GM23338 (cell line): Measurements from ENCODE around the gene HOXD8. TPM values are rescaled to one million over a fixed set of nuclear protein-coding genes. Genes with fewer than 3 reads are reported as not detected.

Experiments
- ATAC-seq: fragments of 200-7000 bp; cut with Tn5 transposase; 3 replicates; pipeline ENCODE4 v1.9.1; 2020
- DNase-seq: peaks from one replicate; pipeline ENCODE4 v3.0.0-alpha.2; 2015; ENCODE audit warnings: low spot score
- H2AFZ ChIP-seq: fragments of 200-600 bp; sonication (generic); 2 replicates; pipeline ENCODE4 v1.8.0; 2016; ENCODE audit warnings: antibody characterized with exemption, mild to moderate bottlenecking, moderate library complexity
- H3F3A ChIP-seq: fragments of 200-600 bp; sonication (generic); replicated peaks from 2 replicates; pipeline ENCODE4 v1.8.0; 2017; ENCODE audit warnings: antibody characterized with exemption, mixed run types, low read depth
- H3K27ac ChIP-seq: fragments of 200-600 bp; sonication (generic); 2 replicates; pipeline ENCODE4 v1.6.1; 2016; ENCODE audit warnings: low read depth
- H3K27me3 ChIP-seq: fragments of 200-600 bp; sonication (generic); 2 replicates; pipeline ENCODE4 v1.8.0; 2016; ENCODE audit warnings: mild to moderate bottlenecking, mixed run types, moderate library complexity; ENCODE audit not compliant: insufficient read depth
- H3K36me3 ChIP-seq: fragments of 200-600 bp; sonication (generic); 2 replicates; pipeline ENCODE4 v1.8.0; 2016; ENCODE audit warnings: mild to moderate bottlenecking; ENCODE audit not compliant: insufficient read depth
- H3K4me1 ChIP-seq: fragments of 200-600 bp; sonication (generic); 2 replicates; pipeline ENCODE4 v1.8.0; 2016; ENCODE audit warnings: mild to moderate bottlenecking, moderate library complexity; ENCODE audit not compliant: insufficient read depth
- H3K4me2 ChIP-seq: fragments of 200-600 bp; sonication (generic); 2 replicates; pipeline ENCODE4 v1.7.1; 2017; ENCODE audit warnings: mixed run types
- H3K4me3 ChIP-seq: fragments of 200-600 bp; sonication (generic); 2 replicates; pipeline ENCODE4 v1.6.1; 2016; ENCODE audit warnings: mixed run types
- H3K79me2 ChIP-seq: fragments of 200-600 bp; sonication (generic); replicated peaks from 2 replicates; pipeline ENCODE4 v1.8.0; 2017; ENCODE audit warnings: mild to moderate bottlenecking; ENCODE audit not compliant: insufficient read depth
- H3K9me2 ChIP-seq: fragments of 200-600 bp; sonication (generic); 2 replicates; pipeline ENCODE4 v1.8.0; 2017; ENCODE audit not compliant: insufficient read depth
- H4K20me1 ChIP-seq: fragments of 200-600 bp; sonication (generic); replicated peaks from 2 replicates; pipeline ENCODE4 v1.8.0; 2017; ENCODE audit warnings: mild to moderate bottlenecking; ENCODE audit not compliant: insufficient read depth
- H3K27ac Mint-ChIP-seq: 2 replicates; pipeline ENCODE4 v1.8.0; 2020; ENCODE audit warnings: inconsistent platforms, mild to moderate bottlenecking, moderate library complexity, mixed read lengths
- H3K27me3 Mint-ChIP-seq: 3 replicates; pipeline ENCODE4 v1.8.0; 2022; ENCODE audit warnings: low read depth, mild to moderate bottlenecking, moderate library complexity, mixed read lengths, inconsistent platforms; ENCODE audit not compliant: insufficient read depth, poor library complexity
- H3K36me3 Mint-ChIP-seq: 3 replicates; pipeline ENCODE4 v1.8.0; 2021; ENCODE audit warnings: low read depth, mild to moderate bottlenecking, inconsistent platforms, moderate library complexity, mixed read lengths
- H3K4me1 Mint-ChIP-seq: 3 replicates; pipeline ENCODE4 v1.8.0; 2020; ENCODE audit warnings: mild to moderate bottlenecking, inconsistent platforms, mixed read lengths
- H3K4me3 Mint-ChIP-seq: 3 replicates; pipeline ENCODE4 v1.8.0; 2021; ENCODE audit warnings: moderate library complexity, mild to moderate bottlenecking, inconsistent platforms, mixed read lengths
- H3K9me3 Mint-ChIP-seq: 3 replicates; pipeline ENCODE4 v1.8.0; 2020; ENCODE audit warnings: moderate library complexity, mild to moderate bottlenecking, inconsistent platforms, mixed read lengths
- CREB1 ChIP-seq: fragments of 250-450 bp; sonication (Bioruptor Pico); IDR thresholded peaks from 2 replicates; pipeline ENCODE4 v1.5.0; 2020; ENCODE audit warnings: low read depth, mild to moderate bottlenecking, moderate library complexity
- EZH2 ChIP-seq: fragments of 200-600 bp; sonication (generic); IDR thresholded peaks from one replicate; pipeline ENCODE4 v1.8.0; 2017; ENCODE audit warnings: antibody characterized with exemption, mild to moderate bottlenecking, low read depth; ENCODE audit not compliant: unreplicated experiment
- EZH2phosphoT487 ChIP-seq: fragments of 200-600 bp; sonication (generic); IDR thresholded peaks from one replicate; pipeline ENCODE4 v1.8.1; 2018; ENCODE audit warnings: antibody characterized with exemption; ENCODE audit not compliant: unreplicated experiment
- JUNB ChIP-seq: IDR thresholded peaks from one replicate; pipeline ENCODE4 v1.6.1; 2016; ENCODE audit warnings: antibody characterized with exemption; ENCODE audit not compliant: unreplicated experiment
- NANOG ChIP-seq: IDR thresholded peaks from 2 replicates; pipeline ENCODE4 v1.6.1; 2016; ENCODE audit warnings: antibody characterized with exemption, borderline replicate concordance
- POLR2AphosphoS5 ChIP-seq: IDR thresholded peaks from 2 replicates; pipeline ENCODE4 v1.6.1; 2016; ENCODE audit warnings: antibody characterized with exemption, low read depth
- STAT1 ChIP-seq: IDR thresholded peaks from one replicate; pipeline ENCODE4 v1.6.1; 2016; ENCODE audit warnings: antibody characterized with exemption; ENCODE audit not compliant: unreplicated experiment
- ZNF114 ChIP-seq: fragments of 250-450 bp; sonication (Bioruptor Pico); IDR thresholded peaks from 2 replicates; pipeline ENCODE4 v1.5.0; 2020; ENCODE audit warnings: mild to moderate bottlenecking, moderate library complexity
- ZNF331 ChIP-seq: fragments of 250-450 bp; sonication (Bioruptor Pico); IDR thresholded peaks from 2 replicates; pipeline ENCODE4 v1.5.0; 2020; ENCODE audit warnings: low read depth, mild to moderate bottlenecking, moderate library complexity
- polyA plus RNA-seq: library from polyadenylated mRNA; unstranded; fragments of >200 nt; fragmentation: Nextera tagmentation; extraction: Ambion mirVana; gene quantifications from 2 replicates; pipeline ENCODE4 v1.2.1, GENCODE V29; 2016
- total RNA-seq: library from RNA; depleted of rRNA; stranded (reverse); fragments of >200 nt; shearing (Covaris generic); gene quantifications from 2 replicates; pipeline ENCODE4 v1.2.3, GENCODE V29; 2014
- TF ChIP-seq, protein P1 (sequence below): IDR thresholded peaks from 2 replicates; pipeline ENCODE4 v1.6.1; 2016; ENCODE audit warnings: antibody characterized with exemption
- TF ChIP-seq, protein P2 (sequence below): fragments of 250-450 bp; sonication (Bioruptor Pico); IDR thresholded peaks from 2 replicates; pipeline ENCODE4 v1.5.0; 2020; ENCODE audit warnings: mild to moderate bottlenecking, moderate library complexity
- TF ChIP-seq, protein P3 (sequence below): IDR thresholded peaks from one replicate; pipeline ENCODE4 v1.6.1; 2018; ENCODE audit warnings: antibody characterized with exemption; ENCODE audit not compliant: unreplicated experiment
- TF ChIP-seq, protein P4 (sequence below), 2 experiments: fragments of 200-600 bp in 1 of 2; sonication (generic) in 1 of 2; conservative IDR thresholded peaks; 2 replicates each; pipeline versions ENCODE4 v1.5.1 to v1.6.1; 2016 to 2017; ENCODE audit warnings: antibody characterized with exemption in 2 of 2, low read depth in 2 of 2, mild to moderate bottlenecking in 2 of 2, moderate library complexity in 1 of 2

HOXD8 gene
- total and polyA plus RNA-seq, 2 experiments from 2014 or later, result not detected

DNA sequence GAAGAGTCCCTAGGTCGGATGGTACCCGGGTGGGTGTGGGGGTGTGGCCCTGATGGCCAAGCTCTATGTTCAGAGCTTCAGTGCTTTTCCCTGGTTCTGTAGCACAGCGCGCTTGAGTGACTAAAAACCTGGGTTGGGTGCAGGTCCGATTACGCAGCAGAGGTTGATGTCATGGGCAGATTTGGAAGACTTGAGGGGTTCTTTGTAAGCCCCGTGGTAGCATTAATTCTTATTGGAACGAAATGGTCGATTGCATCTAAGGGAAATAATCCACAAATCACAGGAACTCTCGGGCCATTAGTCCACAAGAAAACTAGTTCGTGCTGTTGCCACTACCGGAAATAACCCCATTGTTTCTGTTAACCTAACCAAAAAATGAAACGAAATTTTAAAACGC is 9.0 kb downstream of the HOXD8 start:
- Histone ChIP-seq H3F3A (peaks cover 44% of the 10 kb centered on the region), H3K9me2 (no peaks in the 10 kb centered on the region), H3K36me3 (no peaks in the 10 kb centered on the region), H3K4me3 (no peak overlapping the region), H3K79me2 (no peaks in the 10 kb centered on the region), H3K4me2 (no peak overlapping the region), H3K27ac (no peak overlapping the region), H3K27me3 (peaks cover 100% of the 10 kb centered on the region), H3K4me1 (peaks cover 37% of the 10 kb centered on the region), H4K20me1 (peaks cover 52% of the 10 kb centered on the region), H2AFZ (no peak overlapping the region)
- Mint-ChIP-seq H3K9me3 (peaks cover 3% of the 10 kb centered on the region; the same call in 1 of the 3 replicates), H3K27ac (no peak overlapping the region), H3K4me1 (peaks cover 22% of the 10 kb centered on the region), H3K36me3 (no peaks in the 10 kb centered on the region; the same call in 2 of the 3 replicates), H3K4me3 (no peak overlapping the region), H3K27me3 (peaks cover 98% of the 10 kb centered on the region)
- ATAC-seq (no peak), DNase-seq (no peak)
- TF ChIP-seq ZNF114 (no peak), EZH2phosphoT487 (no peak), NANOG (no peak), POLR2AphosphoS5 (no peak), CREB1 (CRISPR knock-in tag) (no peak), STAT1 (no peak), ZNF331 (CRISPR knock-in tag) (no peak), JUNB (no peak), EZH2 (no peak)
- TF ChIP-seq, protein P1, sequence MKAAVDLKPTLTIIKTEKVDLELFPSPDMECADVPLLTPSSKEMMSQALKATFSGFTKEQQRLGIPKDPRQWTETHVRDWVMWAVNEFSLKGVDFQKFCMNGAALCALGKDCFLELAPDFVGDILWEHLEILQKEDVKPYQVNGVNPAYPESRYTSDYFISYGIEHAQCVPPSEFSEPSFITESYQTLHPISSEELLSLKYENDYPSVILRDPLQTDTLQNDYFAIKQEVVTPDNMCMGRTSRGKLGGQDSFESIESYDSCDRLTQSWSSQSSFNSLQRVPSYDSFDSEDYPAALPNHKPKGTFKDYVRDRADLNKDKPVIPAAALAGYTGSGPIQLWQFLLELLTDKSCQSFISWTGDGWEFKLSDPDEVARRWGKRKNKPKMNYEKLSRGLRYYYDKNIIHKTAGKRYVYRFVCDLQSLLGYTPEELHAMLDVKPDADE, result no peak
- TF ChIP-seq, protein P2, sequence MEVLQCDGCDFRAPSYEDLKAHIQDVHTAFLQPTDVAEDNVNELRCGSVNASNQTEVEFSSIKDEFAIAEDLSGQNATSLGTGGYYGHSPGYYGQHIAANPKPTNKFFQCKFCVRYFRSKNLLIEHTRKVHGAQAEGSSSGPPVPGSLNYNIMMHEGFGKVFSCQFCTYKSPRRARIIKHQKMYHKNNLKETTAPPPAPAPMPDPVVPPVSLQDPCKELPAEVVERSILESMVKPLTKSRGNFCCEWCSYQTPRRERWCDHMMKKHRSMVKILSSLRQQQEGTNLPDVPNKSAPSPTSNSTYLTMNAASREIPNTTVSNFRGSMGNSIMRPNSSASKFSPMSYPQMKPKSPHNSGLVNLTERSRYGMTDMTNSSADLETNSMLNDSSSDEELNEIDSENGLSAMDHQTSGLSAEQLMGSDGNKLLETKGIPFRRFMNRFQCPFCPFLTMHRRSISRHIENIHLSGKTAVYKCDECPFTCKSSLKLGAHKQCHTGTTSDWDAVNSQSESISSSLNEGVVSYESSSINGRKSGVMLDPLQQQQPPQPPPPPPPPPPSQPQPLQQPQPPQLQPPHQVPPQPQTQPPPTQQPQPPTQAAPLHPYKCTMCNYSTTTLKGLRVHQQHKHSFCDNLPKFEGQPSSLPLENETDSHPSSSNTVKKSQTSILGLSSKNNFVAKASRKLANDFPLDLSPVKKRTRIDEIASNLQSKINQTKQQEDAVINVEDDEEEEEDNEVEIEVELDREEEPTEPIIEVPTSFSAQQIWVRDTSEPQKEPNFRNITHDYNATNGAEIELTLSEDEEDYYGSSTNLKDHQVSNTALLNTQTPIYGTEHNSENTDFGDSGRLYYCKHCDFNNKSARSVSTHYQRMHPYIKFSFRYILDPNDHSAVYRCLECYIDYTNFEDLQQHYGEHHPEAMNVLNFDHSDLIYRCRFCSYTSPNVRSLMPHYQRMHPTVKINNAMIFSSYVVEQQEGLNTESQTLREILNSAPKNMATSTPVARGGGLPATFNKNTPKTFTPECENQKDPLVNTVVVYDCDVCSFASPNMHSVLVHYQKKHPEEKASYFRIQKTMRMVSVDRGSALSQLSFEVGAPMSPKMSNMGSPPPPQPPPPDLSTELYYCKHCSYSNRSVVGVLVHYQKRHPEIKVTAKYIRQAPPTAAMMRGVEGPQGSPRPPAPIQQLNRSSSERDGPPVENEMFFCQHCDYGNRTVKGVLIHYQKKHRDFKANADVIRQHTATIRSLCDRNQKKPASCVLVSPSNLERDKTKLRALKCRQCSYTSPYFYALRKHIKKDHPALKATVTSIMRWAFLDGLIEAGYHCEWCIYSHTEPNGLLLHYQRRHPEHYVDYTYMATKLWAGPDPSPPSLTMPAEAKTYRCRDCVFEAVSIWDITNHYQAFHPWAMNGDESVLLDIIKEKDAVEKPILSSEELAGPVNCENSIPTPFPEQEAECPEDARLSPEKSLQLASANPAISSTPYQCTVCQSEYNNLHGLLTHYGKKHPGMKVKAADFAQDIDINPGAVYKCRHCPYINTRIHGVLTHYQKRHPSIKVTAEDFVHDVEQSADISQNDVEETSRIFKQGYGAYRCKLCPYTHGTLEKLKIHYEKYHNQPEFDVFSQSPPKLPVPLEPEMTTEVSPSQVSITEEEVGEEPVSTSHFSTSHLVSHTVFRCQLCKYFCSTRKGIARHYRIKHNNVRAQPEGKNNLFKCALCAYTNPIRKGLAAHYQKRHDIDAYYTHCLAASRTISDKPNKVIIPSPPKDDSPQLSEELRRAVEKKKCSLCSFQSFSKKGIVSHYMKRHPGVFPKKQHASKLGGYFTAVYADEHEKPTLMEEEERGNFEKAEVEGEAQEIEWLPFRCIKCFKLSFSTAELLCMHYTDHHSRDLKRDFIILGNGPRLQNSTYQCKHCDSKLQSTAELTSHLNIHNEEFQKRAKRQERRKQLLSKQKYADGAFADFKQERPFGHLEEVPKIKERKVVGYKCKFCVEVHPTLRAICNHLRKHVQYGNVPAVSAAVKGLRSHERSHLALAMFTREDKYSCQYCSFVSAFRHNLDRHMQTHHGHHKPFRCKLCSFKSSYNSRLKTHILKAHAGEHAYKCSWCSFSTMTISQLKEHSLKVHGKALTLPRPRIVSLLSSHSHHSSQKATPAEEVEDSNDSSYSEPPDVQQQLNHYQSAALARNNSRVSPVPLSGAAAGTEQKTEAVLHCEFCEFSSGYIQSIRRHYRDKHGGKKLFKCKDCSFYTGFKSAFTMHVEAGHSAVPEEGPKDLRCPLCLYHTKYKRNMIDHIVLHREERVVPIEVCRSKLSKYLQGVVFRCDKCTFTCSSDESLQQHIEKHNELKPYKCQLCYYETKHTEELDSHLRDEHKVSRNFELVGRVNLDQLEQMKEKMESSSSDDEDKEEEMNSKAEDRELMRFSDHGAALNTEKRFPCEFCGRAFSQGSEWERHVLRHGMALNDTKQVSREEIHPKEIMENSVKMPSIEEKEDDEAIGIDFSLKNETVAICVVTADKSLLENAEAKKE, result no peak
- TF ChIP-seq, protein P3, sequence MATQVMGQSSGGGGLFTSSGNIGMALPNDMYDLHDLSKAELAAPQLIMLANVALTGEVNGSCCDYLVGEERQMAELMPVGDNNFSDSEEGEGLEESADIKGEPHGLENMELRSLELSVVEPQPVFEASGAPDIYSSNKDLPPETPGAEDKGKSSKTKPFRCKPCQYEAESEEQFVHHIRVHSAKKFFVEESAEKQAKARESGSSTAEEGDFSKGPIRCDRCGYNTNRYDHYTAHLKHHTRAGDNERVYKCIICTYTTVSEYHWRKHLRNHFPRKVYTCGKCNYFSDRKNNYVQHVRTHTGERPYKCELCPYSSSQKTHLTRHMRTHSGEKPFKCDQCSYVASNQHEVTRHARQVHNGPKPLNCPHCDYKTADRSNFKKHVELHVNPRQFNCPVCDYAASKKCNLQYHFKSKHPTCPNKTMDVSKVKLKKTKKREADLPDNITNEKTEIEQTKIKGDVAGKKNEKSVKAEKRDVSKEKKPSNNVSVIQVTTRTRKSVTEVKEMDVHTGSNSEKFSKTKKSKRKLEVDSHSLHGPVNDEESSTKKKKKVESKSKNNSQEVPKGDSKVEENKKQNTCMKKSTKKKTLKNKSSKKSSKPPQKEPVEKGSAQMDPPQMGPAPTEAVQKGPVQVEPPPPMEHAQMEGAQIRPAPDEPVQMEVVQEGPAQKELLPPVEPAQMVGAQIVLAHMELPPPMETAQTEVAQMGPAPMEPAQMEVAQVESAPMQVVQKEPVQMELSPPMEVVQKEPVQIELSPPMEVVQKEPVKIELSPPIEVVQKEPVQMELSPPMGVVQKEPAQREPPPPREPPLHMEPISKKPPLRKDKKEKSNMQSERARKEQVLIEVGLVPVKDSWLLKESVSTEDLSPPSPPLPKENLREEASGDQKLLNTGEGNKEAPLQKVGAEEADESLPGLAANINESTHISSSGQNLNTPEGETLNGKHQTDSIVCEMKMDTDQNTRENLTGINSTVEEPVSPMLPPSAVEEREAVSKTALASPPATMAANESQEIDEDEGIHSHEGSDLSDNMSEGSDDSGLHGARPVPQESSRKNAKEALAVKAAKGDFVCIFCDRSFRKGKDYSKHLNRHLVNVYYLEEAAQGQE, result no peak
- TF ChIP-seq, protein P4, sequence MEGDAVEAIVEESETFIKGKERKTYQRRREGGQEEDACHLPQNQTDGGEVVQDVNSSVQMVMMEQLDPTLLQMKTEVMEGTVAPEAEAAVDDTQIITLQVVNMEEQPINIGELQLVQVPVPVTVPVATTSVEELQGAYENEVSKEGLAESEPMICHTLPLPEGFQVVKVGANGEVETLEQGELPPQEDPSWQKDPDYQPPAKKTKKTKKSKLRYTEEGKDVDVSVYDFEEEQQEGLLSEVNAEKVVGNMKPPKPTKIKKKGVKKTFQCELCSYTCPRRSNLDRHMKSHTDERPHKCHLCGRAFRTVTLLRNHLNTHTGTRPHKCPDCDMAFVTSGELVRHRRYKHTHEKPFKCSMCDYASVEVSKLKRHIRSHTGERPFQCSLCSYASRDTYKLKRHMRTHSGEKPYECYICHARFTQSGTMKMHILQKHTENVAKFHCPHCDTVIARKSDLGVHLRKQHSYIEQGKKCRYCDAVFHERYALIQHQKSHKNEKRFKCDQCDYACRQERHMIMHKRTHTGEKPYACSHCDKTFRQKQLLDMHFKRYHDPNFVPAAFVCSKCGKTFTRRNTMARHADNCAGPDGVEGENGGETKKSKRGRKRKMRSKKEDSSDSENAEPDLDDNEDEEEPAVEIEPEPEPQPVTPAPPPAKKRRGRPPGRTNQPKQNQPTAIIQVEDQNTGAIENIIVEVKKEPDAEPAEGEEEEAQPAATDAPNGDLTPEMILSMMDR (conservative IDR thresholded peaks at IDR 0.05; ENCODE audit: low read depth in 2 of 2), result no peak
